DMS153 treated with DMSO at 0.1 percent for 48 hours (cell line): Measurements from ENCODE around the gene RANBP10.

Experiments
- DNase-seq: peaks from one replicate; lab custom pipeline; 2025; ENCODE audit not compliant: unreplicated experiment; lab: John Stamatoyannopoulos, UW

Gene RANBP10

DNA sequence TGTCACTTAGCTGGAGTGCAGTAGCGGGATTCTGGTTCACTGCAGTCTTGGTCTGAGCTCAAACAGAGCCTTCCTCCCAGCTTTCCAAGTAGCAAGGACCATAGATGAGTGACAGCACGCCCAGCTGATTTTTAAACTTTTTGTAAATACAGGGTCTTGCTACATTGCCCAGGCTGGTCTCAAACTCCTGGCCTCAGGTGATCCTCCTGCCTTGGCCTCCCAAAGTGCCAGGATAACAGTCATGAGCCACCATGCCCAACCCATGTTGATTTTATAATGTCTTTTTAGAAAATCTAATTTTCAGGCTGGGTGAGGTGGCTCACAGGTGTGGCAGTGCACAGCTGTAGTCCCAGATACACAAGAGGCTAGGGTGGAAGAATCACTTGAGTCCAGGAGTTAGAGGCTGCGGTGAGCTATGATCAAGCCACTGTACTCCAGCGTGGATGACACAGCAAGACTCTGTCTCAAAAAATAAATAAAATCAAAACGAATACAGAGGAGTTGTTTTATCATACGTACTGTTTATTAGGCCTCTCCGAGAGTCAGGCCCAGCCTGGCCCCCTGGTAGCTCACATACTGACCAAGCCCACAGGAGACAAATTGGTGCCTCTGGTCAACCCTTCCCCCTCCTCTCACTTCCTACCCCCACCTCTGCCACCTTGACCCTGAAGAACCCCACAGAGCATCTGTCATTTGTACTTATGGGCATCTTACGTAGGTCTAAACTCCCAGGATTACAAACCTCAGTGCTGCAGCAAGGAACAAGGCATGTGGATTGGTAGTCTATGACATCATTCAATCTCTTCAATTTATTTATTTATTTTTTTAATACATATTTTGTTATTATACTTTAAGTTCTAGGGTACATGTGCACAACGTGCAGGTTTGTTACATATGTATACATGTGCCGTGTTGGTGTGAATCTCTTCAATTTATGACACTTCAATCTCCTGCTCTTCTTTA lies 126.1 kb downstream of the RANBP10 start:
- DNase-seq = no peak

DNA sequence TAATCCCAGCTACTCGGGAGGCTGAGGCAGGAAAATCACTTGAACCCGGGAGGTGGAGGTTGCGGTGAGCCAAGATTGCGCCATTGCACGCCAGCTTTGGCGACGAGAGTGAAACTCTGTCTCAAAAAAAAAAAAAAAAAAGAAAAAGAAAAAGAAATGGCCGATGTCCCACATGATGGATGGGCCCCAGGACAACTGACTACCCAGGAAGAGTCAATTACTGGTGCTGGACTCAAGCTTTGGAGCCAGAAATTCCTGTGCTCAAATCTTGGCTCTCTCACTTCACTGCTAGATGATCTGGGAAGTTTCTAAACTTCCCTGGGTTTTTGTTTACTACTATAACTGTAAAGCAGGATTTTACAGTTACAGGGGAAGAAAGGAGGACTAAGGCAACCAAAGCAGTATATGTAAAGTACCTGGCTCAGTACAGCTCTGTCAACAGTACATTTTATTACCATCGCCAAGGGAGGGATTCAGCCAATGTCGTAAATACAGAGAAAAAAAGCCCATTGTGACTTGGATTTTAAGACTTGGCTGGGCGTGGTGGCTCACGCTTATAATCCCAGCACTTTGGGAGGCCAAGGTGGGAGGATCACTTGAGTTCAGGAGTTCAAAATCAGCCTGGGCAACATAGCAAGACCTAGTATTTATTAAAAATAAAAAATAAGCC lies 127.9 kb downstream of the RANBP10 start:
- DNase-seq = no peak

DNA sequence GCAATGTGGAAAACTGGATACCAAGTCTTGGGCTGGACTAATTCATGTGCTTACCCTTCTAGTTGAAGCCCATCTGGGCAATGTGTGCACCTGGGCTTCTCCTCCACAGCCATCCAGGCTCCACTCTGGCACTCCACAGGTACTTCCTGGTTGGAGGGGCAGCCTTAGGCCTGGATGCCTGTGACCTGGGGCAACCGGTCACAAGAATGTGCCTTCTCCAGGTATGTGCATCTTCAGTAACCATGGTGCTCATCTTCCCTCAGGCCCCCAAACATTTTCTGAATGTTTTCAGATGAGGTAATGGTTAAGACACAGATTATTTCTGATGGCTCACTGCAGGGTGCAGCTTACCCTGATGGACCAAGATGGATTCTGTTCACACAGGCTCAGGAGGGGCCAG lies 128.6 kb downstream of the RANBP10 start:
- no peak for DNase-seq

DNA sequence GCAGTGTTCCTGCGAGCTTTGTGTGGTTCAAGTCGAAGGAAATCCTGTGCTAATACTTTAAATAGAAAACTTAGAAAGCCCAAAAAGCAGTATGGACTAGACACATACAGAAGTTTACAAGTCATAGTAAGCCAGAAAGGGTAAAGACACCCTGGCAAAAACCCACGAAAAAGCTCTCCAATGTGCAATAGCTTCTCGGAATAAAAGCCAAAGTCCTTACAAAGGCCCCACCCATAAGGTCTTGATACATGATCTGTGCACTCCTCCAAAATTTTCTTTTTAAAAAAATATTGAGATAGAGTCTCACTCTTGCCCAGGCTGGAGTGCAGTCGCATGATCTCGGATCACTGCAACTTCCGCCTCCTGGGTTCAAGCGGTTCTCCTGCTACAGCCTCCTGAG lies 129.4 kb downstream of the RANBP10 start:
- DNase-seq = no peak

DNA sequence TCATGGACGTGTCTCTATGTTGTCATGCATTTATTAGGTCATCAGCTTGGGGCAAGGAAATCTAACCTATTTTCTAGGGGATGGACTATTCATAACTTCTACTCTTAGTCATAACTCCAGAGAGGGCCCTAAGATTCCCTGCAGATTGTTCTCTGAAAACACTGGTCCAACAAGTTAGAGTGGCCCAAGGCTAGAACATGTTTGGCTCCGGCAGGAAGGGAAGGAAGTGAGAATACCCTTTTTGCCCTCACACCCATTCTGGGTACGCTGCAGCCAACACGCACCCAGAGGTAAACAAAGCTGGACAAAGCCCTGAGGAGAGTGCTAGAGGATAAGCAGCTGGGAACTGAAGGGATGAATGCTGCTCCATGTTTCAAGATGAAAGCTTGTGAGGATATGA lies 129.8 kb downstream of the RANBP10 start:
- no peak for DNase-seq

DNA sequence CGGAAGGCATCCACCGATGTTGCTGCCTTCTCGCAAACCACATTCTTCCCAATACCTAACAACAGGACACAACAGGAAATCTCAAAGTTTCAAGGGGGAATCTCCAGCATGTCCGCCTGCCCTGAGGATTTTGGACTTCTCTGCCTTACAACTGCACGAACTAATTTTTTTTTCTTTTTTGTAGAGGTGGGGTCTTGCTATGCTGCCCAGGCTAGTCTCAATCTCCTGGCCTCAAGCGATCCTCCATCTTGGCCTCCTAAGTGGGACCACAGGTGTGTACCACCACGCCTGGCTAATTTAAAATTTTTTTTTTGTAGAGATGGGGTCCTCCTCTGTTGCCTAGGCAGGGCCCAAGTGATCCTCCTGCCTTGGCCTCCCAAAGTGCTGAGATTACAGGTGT lies 130.4 kb downstream of the RANBP10 start:
- DNase-seq = no peak

DNA sequence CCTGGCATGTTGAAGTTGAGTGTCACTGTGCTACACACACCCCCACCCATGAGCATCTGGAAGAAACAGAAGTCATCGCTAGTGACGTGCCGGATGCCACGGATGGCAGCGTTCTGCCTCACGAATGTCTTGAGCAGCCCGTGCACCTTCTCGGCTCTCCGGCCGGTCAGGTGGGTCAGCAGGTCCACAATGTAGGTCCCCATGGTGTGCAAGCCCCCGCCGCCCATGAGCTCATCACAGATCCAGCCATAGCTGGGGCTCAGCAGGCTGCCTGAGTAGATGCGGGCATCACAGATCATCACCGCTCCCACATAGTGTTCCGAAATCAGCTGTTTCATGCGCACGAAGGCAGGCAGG lies 130.8 kb downstream of the RANBP10 start:
- no peak for DNase-seq

DNA sequence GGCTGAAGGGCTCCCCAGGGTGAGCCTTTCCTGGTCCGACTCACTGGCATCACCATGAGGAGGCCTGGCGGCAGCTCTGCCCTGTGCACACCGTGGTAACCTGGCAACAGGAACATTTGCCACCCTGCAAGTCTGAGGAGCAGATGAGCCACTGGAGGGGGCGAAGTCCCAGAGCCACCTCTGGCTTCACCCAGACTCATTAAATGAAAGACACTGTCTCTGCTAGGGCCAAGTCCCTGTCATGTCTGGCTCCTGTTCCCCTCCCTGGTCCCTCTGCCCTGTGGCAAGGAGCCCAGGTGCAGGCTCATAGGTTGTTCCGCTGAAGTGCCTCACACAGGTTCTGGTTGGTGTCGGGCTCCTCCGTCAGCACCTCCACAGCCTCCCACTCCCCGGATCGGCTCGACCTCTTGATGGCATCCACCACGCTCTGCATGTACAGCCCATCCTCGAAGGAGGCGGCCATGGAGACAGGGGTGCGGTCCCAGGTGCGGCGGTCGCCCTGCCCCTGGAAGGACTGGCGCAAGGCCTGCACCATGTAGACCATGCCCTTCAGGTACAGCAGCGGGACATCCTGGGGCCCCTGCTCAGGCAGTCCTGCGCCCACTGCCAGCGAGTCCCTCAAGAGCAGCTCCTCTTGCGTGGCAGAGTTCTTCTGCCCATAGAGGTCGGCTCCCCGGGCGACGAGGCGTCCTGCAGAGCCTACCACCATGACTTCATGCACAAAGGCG lies 131.3 kb downstream of the RANBP10 start:
- DNase-seq = peak; percentile 47

DNA sequence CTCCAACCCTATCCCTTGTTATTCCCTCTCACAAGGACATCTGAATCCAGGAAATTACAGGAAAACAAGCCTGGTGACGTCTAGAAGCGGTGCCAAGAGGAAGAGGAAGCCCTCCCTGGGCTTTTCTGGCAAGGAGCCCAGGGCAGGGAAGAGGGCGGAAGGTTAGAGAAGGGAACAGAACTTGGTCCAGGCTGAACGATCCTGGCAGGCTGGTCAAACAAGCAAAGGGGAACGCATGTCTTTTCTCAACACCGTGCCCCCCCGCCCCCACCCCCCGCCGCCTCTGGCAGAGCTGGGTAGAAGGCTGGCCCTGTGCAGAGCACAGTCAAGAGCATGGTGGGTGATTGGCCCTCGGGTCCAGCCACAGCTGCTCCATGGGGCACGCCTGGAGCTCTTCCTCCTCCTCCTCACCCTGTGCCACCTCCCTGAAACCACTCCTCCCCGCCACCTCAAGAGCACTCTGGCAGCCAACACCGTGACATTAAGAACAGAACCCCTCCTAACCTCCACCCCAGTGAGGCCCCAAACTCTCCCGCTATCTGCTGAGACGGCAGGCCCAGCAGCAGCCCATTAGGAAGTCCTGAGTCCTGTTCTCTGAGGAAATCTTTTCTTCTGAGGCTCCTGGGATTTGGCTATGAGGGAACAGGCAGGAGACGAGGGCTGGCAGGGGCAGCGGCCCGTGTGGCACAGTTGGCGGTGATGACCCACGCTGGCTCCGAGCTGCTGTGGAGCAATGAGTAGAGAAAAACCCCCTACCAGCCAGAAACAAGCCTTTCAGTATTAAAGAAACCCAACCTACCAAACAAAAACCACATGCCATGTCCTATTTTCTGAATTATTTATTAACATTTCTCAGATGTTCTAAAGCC lies 132.4 kb downstream of the RANBP10 start:
- DNase-seq = peak; percentile 71
